ENCODE data around the gene LATS1. TPM values are rescaled to one million over a fixed set of nuclear protein-coding genes. Genes with fewer than 3 reads are reported as not detected.
"Not testable (repeated sequence)": the region's sequence is repeated elsewhere in the genome, so short reads cannot be mapped to it uniquely, and the experiment has no call there.

LATS1 gene
- polyA plus RNA-seq, 1 donor from 2014 or later = 12.8 TPM

DNA sequence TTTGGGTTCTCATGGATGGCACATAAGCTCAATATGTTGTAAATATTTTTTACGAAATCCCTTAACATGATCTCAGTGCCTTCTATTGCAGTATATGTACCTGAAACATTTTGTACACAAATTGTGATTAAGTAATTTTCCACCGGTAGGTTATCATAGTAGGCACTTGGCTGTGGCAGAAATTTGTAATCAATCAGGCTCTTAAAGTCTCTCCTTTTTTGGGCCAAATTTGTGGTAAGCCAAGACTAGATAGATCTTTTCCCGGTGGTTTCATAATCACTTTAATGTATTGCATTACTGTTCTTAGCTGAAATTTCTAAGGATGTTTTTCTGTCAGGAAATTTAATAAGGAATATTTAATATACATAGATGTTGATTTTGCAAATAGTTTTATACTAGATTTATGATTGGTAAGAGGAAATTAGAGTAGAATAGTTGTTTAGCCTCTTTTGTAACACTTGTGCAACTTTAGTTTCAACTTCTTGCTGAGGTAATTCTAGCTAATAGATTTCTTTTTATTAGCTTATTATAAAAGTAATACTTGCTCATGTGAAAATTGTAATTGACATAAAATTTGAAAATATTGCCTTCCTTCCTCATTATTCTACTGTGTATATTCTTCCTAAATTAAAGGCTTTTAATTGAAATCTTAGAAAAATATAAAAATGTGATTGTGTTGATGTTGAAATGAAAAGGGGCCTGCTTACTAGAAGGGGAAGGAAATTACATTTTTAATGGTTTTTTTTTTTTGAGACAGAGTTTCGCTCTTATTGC lies 34.9 kb upstream of the LATS1 start:
- Histone ChIP-seq H3K4me2 (ENCODE audit: low read length) (no peak overlapping the region), H3K9ac (ENCODE audit: low read length) (no peak overlapping the region), H3K9me3 (ENCODE audit: low read length) (no peaks in the 10 kb centered on the region), H3K27me3 (ENCODE audit: insufficient read depth, low read depth, low read length) (no peaks in the 10 kb centered on the region), H3K36me3 (ENCODE audit: insufficient read depth, low read length) (no peaks in the 10 kb centered on the region), H3F3A (ENCODE audit: insufficient read depth, low read length, poor library complexity, severe bottlenecking) (peaks cover 3% of the 10 kb centered on the region), H4K20me1 (ENCODE audit: insufficient read depth) (no peaks in the 10 kb centered on the region), H3K79me2 (replicated peaks; ENCODE audit: insufficient read depth, low read length) (peaks cover 52% of the 10 kb centered on the region), H3K9me2 (ENCODE audit: insufficient read depth, low read length) (no peaks in the 10 kb centered on the region), H2AFZ (ENCODE audit: low read depth, low read length) (no peak overlapping the region), H3K27ac (ENCODE audit: low read length) (no peak overlapping the region), H3K4me3 (ENCODE audit: low read length) (no peak overlapping the region)
- no peak for TF ChIP-seq SMC3 (conservative IDR thresholded peaks at IDR 0.05; ENCODE audit: poor library complexity)
- TF ChIP-seq, protein P1, sequence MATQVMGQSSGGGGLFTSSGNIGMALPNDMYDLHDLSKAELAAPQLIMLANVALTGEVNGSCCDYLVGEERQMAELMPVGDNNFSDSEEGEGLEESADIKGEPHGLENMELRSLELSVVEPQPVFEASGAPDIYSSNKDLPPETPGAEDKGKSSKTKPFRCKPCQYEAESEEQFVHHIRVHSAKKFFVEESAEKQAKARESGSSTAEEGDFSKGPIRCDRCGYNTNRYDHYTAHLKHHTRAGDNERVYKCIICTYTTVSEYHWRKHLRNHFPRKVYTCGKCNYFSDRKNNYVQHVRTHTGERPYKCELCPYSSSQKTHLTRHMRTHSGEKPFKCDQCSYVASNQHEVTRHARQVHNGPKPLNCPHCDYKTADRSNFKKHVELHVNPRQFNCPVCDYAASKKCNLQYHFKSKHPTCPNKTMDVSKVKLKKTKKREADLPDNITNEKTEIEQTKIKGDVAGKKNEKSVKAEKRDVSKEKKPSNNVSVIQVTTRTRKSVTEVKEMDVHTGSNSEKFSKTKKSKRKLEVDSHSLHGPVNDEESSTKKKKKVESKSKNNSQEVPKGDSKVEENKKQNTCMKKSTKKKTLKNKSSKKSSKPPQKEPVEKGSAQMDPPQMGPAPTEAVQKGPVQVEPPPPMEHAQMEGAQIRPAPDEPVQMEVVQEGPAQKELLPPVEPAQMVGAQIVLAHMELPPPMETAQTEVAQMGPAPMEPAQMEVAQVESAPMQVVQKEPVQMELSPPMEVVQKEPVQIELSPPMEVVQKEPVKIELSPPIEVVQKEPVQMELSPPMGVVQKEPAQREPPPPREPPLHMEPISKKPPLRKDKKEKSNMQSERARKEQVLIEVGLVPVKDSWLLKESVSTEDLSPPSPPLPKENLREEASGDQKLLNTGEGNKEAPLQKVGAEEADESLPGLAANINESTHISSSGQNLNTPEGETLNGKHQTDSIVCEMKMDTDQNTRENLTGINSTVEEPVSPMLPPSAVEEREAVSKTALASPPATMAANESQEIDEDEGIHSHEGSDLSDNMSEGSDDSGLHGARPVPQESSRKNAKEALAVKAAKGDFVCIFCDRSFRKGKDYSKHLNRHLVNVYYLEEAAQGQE (IDR thresholded peaks at IDR 0.05; ENCODE audit: borderline replicate concordance) = no peak

DNA sequence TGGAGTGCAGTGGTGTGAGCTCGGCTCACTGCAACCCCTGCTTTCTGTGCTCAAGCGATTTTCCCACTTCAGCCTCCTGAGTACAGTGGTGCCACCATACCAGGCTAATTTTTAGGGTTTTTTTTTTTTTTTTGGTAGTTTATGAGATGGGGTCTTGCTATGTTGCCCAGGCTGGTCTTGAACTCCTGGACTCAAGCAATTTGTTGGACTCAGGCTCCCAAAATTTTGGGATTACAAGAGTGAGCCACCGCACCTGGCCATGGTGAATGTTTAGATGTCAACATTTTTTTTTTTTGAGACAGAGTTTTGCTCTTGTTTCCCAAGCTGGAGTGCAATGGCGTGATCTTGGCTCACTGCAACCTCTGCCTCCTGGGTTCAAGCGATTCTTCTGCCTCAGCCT lies 34.0 kb upstream of the LATS1 start:
- H3K4me3 ChIP-seq (ENCODE audit: low read length); H3K4me2 ChIP-seq (ENCODE audit: low read length); H3K36me3 ChIP-seq (ENCODE audit: insufficient read depth, low read length); H3K27me3 ChIP-seq (ENCODE audit: insufficient read depth, low read depth, low read length); H3K9me2 ChIP-seq (ENCODE audit: insufficient read depth, low read length); H3K9me3 ChIP-seq (ENCODE audit: low read length); H4K20me1 ChIP-seq (ENCODE audit: insufficient read depth); H2AFZ ChIP-seq (ENCODE audit: low read depth, low read length); H3K9ac ChIP-seq (ENCODE audit: low read length); H3F3A ChIP-seq (ENCODE audit: insufficient read depth, low read length, poor library complexity, severe bottlenecking); H3K27ac ChIP-seq (ENCODE audit: low read length): not testable (repeated sequence)
- peaks cover 52% of the 10 kb centered on the region for H3K79me2 ChIP-seq (replicated peaks; ENCODE audit: insufficient read depth, low read length)

DNA sequence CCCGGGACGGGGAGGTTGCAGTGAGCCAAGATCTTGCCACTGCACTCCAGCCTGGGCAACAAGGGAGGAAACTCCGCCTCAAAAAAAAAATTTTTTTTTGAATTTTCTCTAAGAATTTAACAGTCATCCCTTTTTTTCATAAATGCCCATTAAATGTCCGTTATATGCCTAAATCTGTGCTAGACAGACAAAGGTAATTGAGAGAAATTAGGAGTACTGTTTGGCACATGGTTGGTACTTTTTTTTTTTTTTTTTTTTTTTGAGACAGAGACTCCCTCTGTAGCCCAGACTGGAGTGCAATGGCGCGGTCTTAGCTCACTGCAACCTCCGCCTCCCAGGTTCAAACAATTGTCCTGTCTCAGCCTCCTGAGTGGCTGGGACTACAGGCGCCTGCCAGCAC lies 33.3 kb upstream of the LATS1 start:
- no peaks in the 10 kb centered on the region for H4K20me1 ChIP-seq (ENCODE audit: insufficient read depth)

More for the DNA sequence above, 33.3 kb upstream of the LATS1 start:
- Histone ChIP-seq H3K9me3 (ENCODE audit: low read length) (no peaks in the 10 kb centered on the region), H3K4me3 (ENCODE audit: low read length) (peak overlapping the region; percentile 100), H3K9ac (ENCODE audit: low read length) (no peak overlapping the region), H3K27ac (ENCODE audit: low read length) (no peak overlapping the region), H3K79me2 (replicated peaks; ENCODE audit: insufficient read depth, low read length) (peaks cover 52% of the 10 kb centered on the region), H3K36me3 (ENCODE audit: insufficient read depth, low read length) (no peaks in the 10 kb centered on the region), H3K4me2 (ENCODE audit: low read length) (no peak overlapping the region), H3K27me3 (ENCODE audit: insufficient read depth, low read depth, low read length) (no peaks in the 10 kb centered on the region), H3F3A (ENCODE audit: insufficient read depth, low read length, poor library complexity, severe bottlenecking) (peaks cover 3% of the 10 kb centered on the region), H3K9me2 (ENCODE audit: insufficient read depth, low read length) (no peaks in the 10 kb centered on the region), H2AFZ (ENCODE audit: low read depth, low read length) (no peak overlapping the region)
- TF ChIP-seq, protein P2, sequence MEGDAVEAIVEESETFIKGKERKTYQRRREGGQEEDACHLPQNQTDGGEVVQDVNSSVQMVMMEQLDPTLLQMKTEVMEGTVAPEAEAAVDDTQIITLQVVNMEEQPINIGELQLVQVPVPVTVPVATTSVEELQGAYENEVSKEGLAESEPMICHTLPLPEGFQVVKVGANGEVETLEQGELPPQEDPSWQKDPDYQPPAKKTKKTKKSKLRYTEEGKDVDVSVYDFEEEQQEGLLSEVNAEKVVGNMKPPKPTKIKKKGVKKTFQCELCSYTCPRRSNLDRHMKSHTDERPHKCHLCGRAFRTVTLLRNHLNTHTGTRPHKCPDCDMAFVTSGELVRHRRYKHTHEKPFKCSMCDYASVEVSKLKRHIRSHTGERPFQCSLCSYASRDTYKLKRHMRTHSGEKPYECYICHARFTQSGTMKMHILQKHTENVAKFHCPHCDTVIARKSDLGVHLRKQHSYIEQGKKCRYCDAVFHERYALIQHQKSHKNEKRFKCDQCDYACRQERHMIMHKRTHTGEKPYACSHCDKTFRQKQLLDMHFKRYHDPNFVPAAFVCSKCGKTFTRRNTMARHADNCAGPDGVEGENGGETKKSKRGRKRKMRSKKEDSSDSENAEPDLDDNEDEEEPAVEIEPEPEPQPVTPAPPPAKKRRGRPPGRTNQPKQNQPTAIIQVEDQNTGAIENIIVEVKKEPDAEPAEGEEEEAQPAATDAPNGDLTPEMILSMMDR (IDR thresholded peaks at IDR 0.05; ENCODE audit: poor library complexity, severe bottlenecking) = no peak
- TF ChIP-seq EP300 (conservative IDR thresholded peaks at IDR 0.05; ENCODE audit: poor library complexity, severe bottlenecking) = no peak
- TF ChIP-seq POLR2AphosphoS5 (IDR thresholded peaks at IDR 0.05) = no peak
- TF ChIP-seq, protein P1 (IDR thresholded peaks at IDR 0.05; ENCODE audit: borderline replicate concordance) = no peak
- TF ChIP-seq RAD21 (conservative IDR thresholded peaks at IDR 0.05) = no peak
- TF ChIP-seq MXI1 (conservative IDR thresholded peaks at IDR 0.05; ENCODE audit: poor library complexity, severe bottlenecking) = no peak
- TF ChIP-seq TAF1 (IDR thresholded peaks at IDR 0.05; ENCODE audit: low read depth) = no peak
- TF ChIP-seq SMC3 (conservative IDR thresholded peaks at IDR 0.05; ENCODE audit: poor library complexity) = no peak
- no peak for TF ChIP-seq EZH2 (IDR thresholded peaks at IDR 0.05; ENCODE audit: borderline replicate concordance, insufficient read depth, low read length, poor library complexity, severe bottlenecking)

All from neural cell (in vitro differentiated cells).